GM12874 (cell line): ENCODE results near the gene OR14C36.

ENCODE experiments used
- CTCF ChIP-seq: IDR thresholded peaks from 2 replicates; pipeline ENCODE4 v1.5.1; 2011; ENCODE audit warnings: low read depth, mild to moderate bottlenecking, control low read depth, low read length, moderate library complexity; ENCODE audit not compliant: insufficient read depth

OR14C36 gene

GRCh38 chr1:248361121-248361715 lies 12.6 kb downstream of the OR14C36 start, which contains the start of gene OR2T4:
Gene OR2T4, plus strand, starts transcription at chr1:248361665. Its CDS starts 0 bp downstream, at chr1:248361665.
- TF ChIP-seq CTCF: no peak

DNA sequence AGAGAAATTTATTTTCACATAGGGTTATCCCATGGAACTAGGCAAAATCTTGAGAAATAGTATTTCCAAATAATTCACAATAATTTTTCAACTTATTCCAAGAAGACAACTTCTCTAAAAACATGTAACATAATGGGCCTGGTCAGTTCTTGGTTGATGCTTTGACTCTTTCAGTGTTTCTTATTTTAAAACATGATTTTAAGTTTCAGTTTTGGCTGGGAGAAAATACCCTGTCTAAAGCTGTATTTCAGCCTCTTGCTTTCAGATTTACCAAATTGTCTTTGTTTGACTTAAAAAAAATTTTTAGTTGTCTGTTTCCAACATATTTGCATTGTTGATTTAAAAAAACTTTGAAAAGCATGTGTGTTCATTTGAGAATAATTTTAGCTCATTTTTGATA lies 18.0 kb downstream of the OR14C36 start:
- no peak for TF ChIP-seq CTCF

- no peak for TF ChIP-seq CTCF
Observed at GRCh38 chr1:248372394-248372793, 23.8 kb downstream of the OR14C36 start.

GRCh38 chr1:248373761-248374160 lies 25.2 kb downstream of the OR14C36 start:
- no peak for TF ChIP-seq CTCF

- no peak for TF ChIP-seq CTCF
Observed at GRCh38 chr1:248375446-248375845, 26.9 kb downstream of the OR14C36 start, which contains the start of gene OR2T6. Gene OR2T6, plus strand, starts transcription at chr1:248375746. Its CDS starts 11,863 bp downstream, at chr1:248387609.

GRCh38 chr1:248376916-248377315 lies 28.3 kb downstream of the OR14C36 start:
- no peak for TF ChIP-seq CTCF

- TF ChIP-seq CTCF: no peak
Observed at GRCh38 chr1:248380854-248381253, 32.3 kb downstream of the OR14C36 start.
